Muscle layer of duodenum (tissue), 2 donors: Measurements from ENCODE around the gene DAAM1.

Experiments
- H3K27ac ChIP-seq: one replicate; pipeline ENCODE4 v1.7.0; 2013; ENCODE audit warnings: mild to moderate bottlenecking, low read length
- H3K27me3 ChIP-seq: one replicate; pipeline ENCODE4 v1.7.0; 2013; ENCODE audit warnings: low read depth, mild to moderate bottlenecking, control low read depth, low read length
- H3K36me3 ChIP-seq, 2 donors: one replicate each; pipeline ENCODE4 v1.7.0; 2013; ENCODE audit warnings: low read length in 2 of 2, control low read depth in 1 of 2, mild to moderate bottlenecking in 1 of 2; ENCODE audit not compliant: insufficient read depth in 2 of 2, control insufficient read depth in 1 of 2
- H3K4me1 ChIP-seq, 2 donors: one replicate each; pipeline ENCODE4 v1.7.0; 2013; ENCODE audit warnings: low read length in 2 of 2, mild to moderate bottlenecking in 2 of 2, control low read depth in 1 of 2, moderate library complexity in 1 of 2; ENCODE audit not compliant: insufficient read depth in 2 of 2, control insufficient read depth in 1 of 2
- H3K4me3 ChIP-seq, 2 donors: one replicate each; pipeline ENCODE4 v1.7.0; 2013; ENCODE audit warnings: low read length in 2 of 2, low read depth in 1 of 2, mild to moderate bottlenecking in 1 of 2
- H3K9me3 ChIP-seq, 2 donors: one replicate each; pipeline ENCODE4 v1.7.0; 2013; ENCODE audit warnings: low read length in 2 of 2, control low read depth in 1 of 2, mild to moderate bottlenecking in 1 of 2; ENCODE audit not compliant: control insufficient read depth in 1 of 2
- donor health status: healthy.

The DAAM1 gene

DNA sequence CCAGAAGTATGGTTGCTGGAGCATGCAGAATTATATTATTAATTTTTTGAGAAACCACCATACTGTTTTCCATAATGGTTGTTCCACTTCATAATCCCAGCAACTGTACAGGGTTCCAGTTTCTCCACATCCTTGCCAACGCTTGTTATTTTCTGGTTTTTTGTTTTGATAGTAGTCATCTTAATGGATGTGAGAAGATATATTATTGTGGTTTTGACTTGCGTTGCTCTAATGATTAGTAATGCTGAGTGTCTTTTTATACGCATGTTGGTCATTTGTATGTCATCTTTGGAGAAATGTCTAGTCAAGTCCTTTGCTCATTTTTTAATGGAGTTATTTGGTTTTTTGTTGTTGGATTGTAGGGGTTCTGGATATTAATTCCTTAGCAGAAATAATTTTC, 58.1 kb downstream of the DAAM1 start:
- Histone ChIP-seq H3K4me3 (no peak overlapping the region), H3K4me1 (peaks cover 0 to 23% of the 10 kb centered on the region in 2 donors), H3K27me3 (no peaks in the 10 kb centered on the region), H3K27ac (no peak overlapping the region), H3K9me3 (no peaks in the 10 kb centered on the region), H3K36me3 (no peaks in the 10 kb centered on the region)

DNA sequence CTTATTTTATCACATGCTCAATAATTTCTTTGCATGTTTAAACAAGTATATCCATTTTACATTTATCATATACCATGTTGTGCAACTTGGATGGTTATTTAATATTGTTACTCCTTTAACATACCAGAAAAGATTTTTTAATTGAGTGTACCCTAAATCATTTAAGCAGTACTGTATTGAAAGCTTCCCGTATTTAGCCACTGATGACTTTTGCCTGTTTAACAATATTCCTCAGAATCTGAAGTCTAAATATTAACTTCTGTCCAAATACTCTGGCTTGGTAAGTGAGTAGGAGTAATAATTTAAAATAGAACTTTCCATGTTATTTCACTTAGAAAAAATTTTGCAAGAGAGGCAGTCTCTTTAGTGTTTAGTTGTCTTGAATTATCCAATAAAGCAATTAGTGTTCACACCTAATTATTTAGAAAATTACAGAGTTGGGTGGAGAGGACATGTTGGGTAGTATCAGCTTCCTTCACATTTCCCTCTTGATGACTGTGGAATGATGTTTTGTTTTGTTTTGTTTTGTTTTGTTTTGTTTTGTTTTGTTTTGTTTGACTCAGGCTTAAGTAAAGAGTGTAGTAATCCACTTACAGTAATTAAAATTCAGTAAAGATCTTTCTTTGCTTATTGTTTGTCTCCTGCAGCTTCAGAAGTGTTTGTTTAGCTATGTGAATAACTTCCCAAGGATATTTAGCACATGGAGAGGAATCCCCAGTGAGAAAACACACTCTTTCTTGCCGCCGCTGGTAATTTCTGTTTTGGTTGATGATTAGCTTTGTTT, 59.5 kb downstream of the DAAM1 start:
- no peak overlapping the region for H3K4me3 ChIP-seq
- H3K27ac ChIP-seq = peak overlapping the region; percentile 9
- no peaks in the 10 kb centered on the region for H3K27me3 ChIP-seq
- H3K4me1 ChIP-seq = peaks cover 0 to 35% of the 10 kb centered on the region in 2 donors
- no peaks in the 10 kb centered on the region for H3K36me3 ChIP-seq
- H3K9me3 ChIP-seq = no peaks in the 10 kb centered on the region

DNA sequence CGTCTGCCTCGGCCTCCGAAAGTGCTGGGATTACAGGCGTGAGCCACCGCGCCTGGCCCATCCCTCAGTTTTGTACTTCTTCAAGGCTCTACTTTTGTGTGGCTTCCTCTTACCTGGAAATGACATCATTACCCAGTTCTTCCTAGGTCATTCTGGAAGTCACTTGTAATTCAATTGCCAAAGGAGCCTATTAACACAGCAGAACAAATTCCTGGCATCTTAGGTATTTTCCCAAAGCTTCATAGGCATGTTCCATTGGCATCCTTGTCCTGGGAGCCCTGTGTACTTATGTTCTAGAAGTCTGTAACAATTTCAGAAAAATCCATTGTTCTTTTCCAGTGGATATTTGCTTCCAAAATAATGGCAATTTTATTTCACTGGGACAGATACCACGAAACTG, 60.6 kb downstream of the DAAM1 start:
- Histone ChIP-seq H3K27ac (no peak overlapping the region), H3K9me3 (no peaks in the 10 kb centered on the region), H3K27me3 (no peaks in the 10 kb centered on the region), H3K4me3 (no peak overlapping the region), H3K36me3 (no peaks in the 10 kb centered on the region), H3K4me1 (peaks cover 2 to 40% of the 10 kb centered on the region in 2 donors)

DNA sequence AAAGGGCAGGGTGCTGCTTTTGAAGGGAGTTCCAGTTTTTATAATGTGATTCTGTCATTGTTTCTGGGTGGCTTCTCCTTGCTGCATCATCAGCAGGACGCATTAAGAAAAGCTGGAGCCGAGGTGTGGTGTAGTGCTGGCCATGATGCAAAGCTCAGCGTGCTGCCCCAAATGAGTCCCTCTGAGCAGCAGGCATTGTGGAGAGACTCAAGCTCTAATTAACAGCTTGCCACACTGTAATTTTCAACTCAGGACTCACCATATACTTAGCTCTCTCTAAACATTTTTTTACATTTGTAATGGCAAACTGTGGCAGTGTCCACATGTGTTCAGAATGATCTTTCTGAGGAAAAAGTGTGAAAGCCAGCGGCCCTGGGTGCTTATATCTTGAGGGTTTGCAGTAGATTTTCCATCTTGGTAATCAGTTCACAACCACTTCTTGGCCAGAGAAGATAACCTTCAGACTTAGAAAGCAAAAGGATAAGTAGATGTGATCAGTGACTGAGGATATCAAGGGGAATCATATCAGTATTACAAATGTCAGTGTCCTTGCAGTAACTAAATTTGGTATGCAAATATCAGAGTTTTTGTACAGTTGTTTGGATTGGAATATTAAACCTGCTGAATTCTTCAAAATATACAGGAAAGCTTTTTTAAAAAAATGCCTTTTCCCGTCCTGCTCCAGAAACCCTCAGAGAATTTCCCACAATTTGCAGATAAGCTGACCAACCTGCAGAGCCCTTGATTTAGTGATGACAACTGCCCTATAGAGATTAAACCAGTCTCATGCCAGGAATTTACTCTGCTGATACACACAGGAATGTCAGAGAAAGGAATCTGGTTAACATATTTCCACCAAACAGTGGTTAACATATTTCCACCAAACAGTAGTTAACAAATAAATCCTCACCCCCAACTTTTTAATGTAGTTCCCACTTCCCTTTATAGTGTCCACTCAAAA, 63.6 kb downstream of the DAAM1 start:
- H3K27me3 ChIP-seq = no peaks in the 10 kb centered on the region
- H3K4me1 ChIP-seq = peaks cover 14 to 59% of the 10 kb centered on the region in 2 donors
- no peaks in the 10 kb centered on the region for H3K9me3 ChIP-seq
- H3K36me3 ChIP-seq = no peaks in the 10 kb centered on the region
- H3K27ac ChIP-seq = no peak overlapping the region
- no peak overlapping the region for H3K4me3 ChIP-seq

DNA sequence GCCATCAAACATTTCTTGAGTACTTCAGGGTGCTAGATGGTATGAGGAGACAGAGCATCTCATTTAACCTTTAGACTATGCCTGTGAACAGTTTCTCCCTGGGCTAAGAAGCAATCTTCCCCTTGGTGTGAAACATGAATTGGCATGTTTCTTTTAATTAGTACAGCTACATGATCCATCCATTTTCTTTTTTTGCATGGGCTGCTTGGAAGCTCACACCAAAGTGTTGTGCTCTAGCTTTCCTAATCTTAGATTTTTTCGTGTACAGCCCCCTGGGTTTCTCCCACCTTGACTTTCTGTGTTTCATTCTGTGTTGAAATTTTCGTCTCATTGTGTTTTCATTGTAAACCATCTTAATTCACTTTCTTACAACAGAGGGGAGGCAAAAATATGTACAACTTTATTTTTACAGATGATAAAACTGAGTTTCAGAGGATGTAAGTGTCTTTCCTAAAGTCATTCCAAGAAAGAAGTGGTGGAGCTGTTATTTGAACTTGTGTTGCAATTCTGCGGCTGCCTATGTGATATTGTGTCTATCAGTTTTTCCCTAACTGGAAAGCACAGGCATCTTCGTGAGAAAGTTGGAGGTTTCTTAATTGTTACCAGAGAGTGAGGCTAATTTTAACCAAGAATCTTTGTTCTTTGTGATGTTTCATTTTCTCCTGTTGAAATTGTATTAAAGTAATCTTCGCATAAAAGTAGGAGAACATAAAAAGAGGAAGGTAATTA, 64.5 kb downstream of the DAAM1 start:
- H3K36me3 ChIP-seq = no peaks in the 10 kb centered on the region
- peaks cover 14 to 59% of the 10 kb centered on the region in 2 donors for H3K4me1 ChIP-seq
- H3K27me3 ChIP-seq = no peaks in the 10 kb centered on the region
- no peak overlapping the region for H3K4me3 ChIP-seq
- H3K27ac ChIP-seq = peak overlapping the region; percentile 28
- no peaks in the 10 kb centered on the region for H3K9me3 ChIP-seq

DNA sequence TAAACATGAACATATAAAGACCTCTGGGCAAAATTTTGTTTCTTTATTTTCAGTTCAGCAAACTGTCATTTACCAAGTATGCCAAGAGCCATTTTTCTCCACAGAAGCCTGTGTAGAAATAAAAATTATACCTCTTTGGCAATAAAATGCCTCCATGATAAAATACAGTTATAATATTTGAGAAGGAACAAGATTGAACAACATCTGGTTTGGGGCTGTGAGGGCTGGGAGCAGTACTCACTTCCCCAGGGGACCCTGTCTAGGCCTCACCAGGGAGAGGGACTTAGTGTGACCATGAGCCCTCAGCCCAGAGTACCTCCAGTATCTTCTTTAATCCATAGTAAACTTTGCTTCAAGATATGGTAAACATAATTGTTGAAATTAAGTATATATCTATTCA, 65.1 kb downstream of the DAAM1 start:
- peak overlapping the region; percentile 28 for H3K27ac ChIP-seq
- H3K36me3 ChIP-seq = no peaks in the 10 kb centered on the region
- H3K27me3 ChIP-seq = no peaks in the 10 kb centered on the region
- peaks cover 14 to 55% of the 10 kb centered on the region in 2 donors for H3K4me1 ChIP-seq
- H3K9me3 ChIP-seq = no peaks in the 10 kb centered on the region
- no peak overlapping the region for H3K4me3 ChIP-seq

DNA sequence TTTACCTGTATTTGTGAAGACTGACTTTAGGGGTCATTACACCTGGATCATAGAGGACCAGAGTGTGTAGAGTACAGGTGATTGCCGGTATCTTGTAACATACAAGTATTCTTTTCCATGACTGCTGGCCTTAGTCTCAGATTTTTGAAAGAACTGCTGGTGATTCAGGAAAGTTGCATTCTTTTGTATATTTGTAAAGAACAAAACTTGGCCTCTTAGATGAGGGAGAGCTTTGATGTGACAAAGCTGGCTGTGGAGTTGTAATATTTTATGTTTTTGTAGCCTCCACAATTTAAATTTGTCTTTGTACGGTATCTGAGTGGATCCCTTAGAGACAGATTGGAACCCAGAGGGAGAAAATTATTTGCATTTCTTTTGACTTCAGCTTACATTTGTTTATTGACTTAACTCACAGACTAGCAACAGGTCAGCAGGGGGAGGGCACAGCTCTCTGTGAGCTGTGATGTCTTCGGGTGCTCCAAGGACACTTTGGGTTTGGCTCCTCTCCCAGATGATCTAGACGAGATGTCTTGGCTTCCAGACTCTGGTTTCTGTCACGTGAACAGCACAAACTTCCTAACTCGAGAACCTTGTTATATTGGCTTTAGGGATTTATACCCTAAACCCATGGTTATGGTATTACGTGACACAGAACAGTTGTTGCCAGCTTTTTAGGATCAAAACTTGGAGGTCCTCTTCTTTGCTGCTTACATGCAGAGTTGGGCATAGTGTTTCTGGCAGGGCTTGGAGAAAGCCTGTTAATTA, 65.9 kb downstream of the DAAM1 start:
- H3K4me3 ChIP-seq = no peak overlapping the region
- H3K36me3 ChIP-seq = no peaks in the 10 kb centered on the region
- peak overlapping the region; percentile 68 for H3K27ac ChIP-seq
- no peaks in the 10 kb centered on the region for H3K9me3 ChIP-seq
- H3K4me1 ChIP-seq = peaks cover 14 to 52% of the 10 kb centered on the region in 2 donors
- no peaks in the 10 kb centered on the region for H3K27me3 ChIP-seq

DNA sequence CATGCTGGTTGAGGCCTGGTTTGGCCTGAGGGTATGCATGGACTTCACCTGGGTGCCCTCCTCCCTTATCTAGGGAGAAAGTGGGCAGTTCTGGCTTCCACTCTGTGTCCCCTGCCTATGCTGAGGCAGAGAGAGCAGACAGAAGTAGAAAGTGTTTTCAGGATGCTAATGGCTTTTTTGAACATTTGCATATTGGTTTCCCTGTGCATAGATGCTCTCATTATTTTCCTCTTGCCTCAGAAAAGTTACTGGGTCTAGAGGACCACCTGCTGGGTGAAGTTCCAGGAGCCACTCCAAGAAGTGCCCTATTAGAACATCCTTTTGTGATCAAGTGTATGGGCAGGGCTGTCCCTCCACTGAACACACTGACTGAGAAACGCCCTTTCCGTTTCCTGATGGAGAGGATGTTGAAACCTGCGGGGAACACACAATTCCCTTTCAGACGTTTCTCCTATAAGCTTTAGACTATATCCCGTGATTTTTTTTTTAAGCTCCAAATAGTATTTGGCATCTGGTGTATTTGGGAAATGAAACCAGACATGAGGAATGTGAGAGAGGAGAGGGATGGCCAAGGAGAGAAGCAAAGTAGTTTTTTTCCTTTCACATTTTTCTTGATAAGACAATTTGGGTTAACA, 66.6 kb downstream of the DAAM1 start:
- Histone ChIP-seq H3K4me3 (no peak overlapping the region), H3K27ac (peak overlapping the region; percentile 68), H3K36me3 (no peaks in the 10 kb centered on the region), H3K9me3 (no peaks in the 10 kb centered on the region), H3K4me1 (peaks cover 14 to 46% of the 10 kb centered on the region in 2 donors), H3K27me3 (no peaks in the 10 kb centered on the region)

DNA sequence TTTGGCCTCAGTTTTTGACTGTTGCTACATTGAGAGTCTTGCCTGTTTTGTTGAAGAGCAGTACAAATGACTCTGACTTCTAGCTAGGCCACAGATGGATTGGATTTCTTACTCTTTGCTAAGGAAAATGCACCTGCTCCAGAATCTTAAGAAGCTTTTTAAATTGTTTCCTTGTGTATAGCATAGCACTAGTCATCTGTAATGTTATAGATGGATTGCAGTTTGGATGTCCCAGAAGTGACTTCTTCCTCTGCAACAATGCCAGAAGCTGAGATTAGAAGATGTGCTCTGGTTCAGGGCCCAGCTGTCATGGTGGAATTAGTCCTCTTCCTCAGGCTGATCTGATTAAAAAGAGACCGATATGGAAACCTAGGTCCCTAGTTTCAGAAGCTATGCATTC, 67.9 kb downstream of the DAAM1 start:
- H3K4me1 ChIP-seq = peaks cover 14 to 43% of the 10 kb centered on the region in 2 donors
- no peaks in the 10 kb centered on the region for H3K36me3 ChIP-seq
- H3K4me3 ChIP-seq = no peak overlapping the region
- H3K27ac ChIP-seq = no peak overlapping the region
- H3K9me3 ChIP-seq = no peaks in the 10 kb centered on the region
- no peaks in the 10 kb centered on the region for H3K27me3 ChIP-seq

DNA sequence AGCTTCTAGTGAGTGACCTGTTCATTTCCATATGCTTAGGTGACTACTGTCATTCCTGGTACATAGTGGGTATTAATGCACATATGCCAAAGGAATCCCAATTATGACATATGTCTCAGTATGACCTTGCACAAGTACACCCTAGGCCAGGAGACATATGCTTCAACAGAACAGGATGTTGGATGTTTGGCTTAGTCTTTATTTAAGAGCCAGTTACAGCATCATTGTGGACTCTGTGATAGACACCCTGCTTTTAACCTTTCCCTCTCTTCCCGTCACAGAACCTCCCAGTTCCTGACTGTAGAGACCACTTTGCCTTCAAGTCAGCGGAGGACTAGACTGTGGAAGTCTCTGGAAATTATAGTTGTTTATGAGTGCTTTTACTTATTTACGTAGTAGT, 72.9 kb downstream of the DAAM1 start:
- no peak overlapping the region for H3K4me3 ChIP-seq
- H3K9me3 ChIP-seq = no peaks in the 10 kb centered on the region
- no peak overlapping the region for H3K27ac ChIP-seq
- H3K27me3 ChIP-seq = no peaks in the 10 kb centered on the region
- peaks cover 18 to 22% of the 10 kb centered on the region in 2 donors for H3K36me3 ChIP-seq
- peaks cover 0 to 12% of the 10 kb centered on the region in 2 donors for H3K4me1 ChIP-seq
